OCI-LY7 (cell line): ENCODE measurements around the gene DVL2. TPM values are rescaled to one million over a fixed set of nuclear protein-coding genes. Genes with fewer than 3 reads are reported as not detected.

Experiments used
- BruUV-seq: library from RNA; stranded (reverse); fragments of 400-500 nt; replicated peaks from 2 replicates; lab custom pipeline; 2021; lab: Mats Ljungman, UMichigan
- CTCF ChIA-PET: fragments of 300-600 bp; sonication (Branson Sonifier 250); formaldehyde crosslinking; loops from one replicate; lab custom pipeline; 2022; ENCODE audit warnings: antibody characterized with exemption; ENCODE audit not compliant: unreplicated experiment; lab: Charles Lee
- POLR2A ChIA-PET: fragments of 300-600 bp; sonication (Branson Sonifier 250); formaldehyde crosslinking; loops from one replicate; lab custom pipeline; 2022; ENCODE audit warnings: antibody characterized with exemption; lab: Charles Lee
- DNase-seq: peaks from one replicate; pipeline ENCODE4 v3.0.0-alpha.2; 2015; ENCODE audit warnings: low spot score
- H2AFZ ChIP-seq: fragments of 200-600 bp; sonication (generic), shearing (Covaris generic); 2 replicates; pipeline ENCODE4 v1.6.1; 2014; ENCODE audit warnings: mild to moderate bottlenecking, antibody characterized with exemption, low read length, moderate library complexity
- H3K27ac ChIP-seq: fragments of 200-600 bp; sonication (generic); 2 replicates; pipeline ENCODE4 v1.5.1; 2014; ENCODE audit warnings: mixed run types, low read depth, mild to moderate bottlenecking, moderate library complexity, low read length, inconsistent platforms; ENCODE audit not compliant: poor library complexity, severe bottlenecking
- H3K36me3 ChIP-seq: fragments of 200-600 bp; sonication (generic); 2 replicates; pipeline ENCODE4 v1.6.1; 2014; ENCODE audit warnings: mild to moderate bottlenecking, antibody characterized with exemption, low read length, moderate library complexity, mixed read lengths; ENCODE audit not compliant: insufficient read depth
- H3K4me1 ChIP-seq: fragments of 200-600 bp; sonication (generic); 2 replicates; pipeline ENCODE4 v1.5.1; 2014; ENCODE audit warnings: mild to moderate bottlenecking, low read length; ENCODE audit not compliant: insufficient read depth, poor library complexity, severe bottlenecking
- H3K4me2 ChIP-seq: fragments of 200-600 bp; sonication (generic); 2 replicates; pipeline ENCODE4 v1.6.1; 2014; ENCODE audit warnings: mild to moderate bottlenecking, low read length
- H3K4me3 ChIP-seq: fragments of 200-600 bp; sonication (generic); 2 replicates; pipeline ENCODE4 v1.5.1; 2014; ENCODE audit warnings: mild to moderate bottlenecking, low read depth, low read length; ENCODE audit not compliant: poor library complexity, severe bottlenecking
- H3K79me2 ChIP-seq: fragments of 200-600 bp; sonication (generic); 2 replicates; pipeline ENCODE4 v1.6.1; 2016; ENCODE audit warnings: low read depth, mild to moderate bottlenecking, low read length, moderate library complexity, mixed read lengths; ENCODE audit not compliant: insufficient read depth
- H3K9me2 ChIP-seq: fragments of 200-600 bp; sonication (generic); 2 replicates; pipeline ENCODE4 v1.6.1; 2016; ENCODE audit warnings: mild to moderate bottlenecking, low read length, mixed read lengths; ENCODE audit not compliant: insufficient read depth
- H3K9me3 ChIP-seq: fragments of 200-600 bp; sonication (generic); 2 replicates; pipeline ENCODE4 v1.6.1; 2014; ENCODE audit warnings: mild to moderate bottlenecking, mixed run types, low read length, mixed read lengths
- H4K20me1 ChIP-seq: fragments of 200-600 bp; sonication (generic); 2 replicates; pipeline ENCODE4 v1.6.1; 2014; ENCODE audit warnings: mild to moderate bottlenecking, antibody characterized with exemption, low read length, moderate library complexity, mixed read lengths; ENCODE audit not compliant: insufficient read depth
- EZH2phosphoT487 ChIP-seq: fragments of 200-600 bp; sonication (generic); IDR thresholded peaks from 2 replicates; pipeline ENCODE4 v1.6.1; 2018; ENCODE audit warnings: low read depth, borderline replicate concordance, mild to moderate bottlenecking, mixed run types, antibody characterized with exemption, low read length, moderate library complexity, mixed read lengths
- intact Hi-C: fragments of 100-400 bp; cut with micrococcal nuclease; formaldehyde crosslinking; loops from one replicate; pipeline ENCODE4 v1.10.0; 2022; ENCODE audit not compliant: unreplicated experiment
- total RNA-seq, 2 experiments: library from RNA; depleted of rRNA in 1 of 2; stranded (reverse); fragments of >200 nt in 1 of 2; shearing (Covaris generic) in 1 of 2; gene quantifications; 2 replicates each; pipeline ENCODE4 v1.2.3, GENCODE V29; 2014 to 2022
- TF ChIP-seq, protein P1 (sequence below): fragments of 200-600 bp; sonication (generic); conservative IDR thresholded peaks from 2 replicates; pipeline ENCODE4 v1.5.1; 2014; ENCODE audit warnings: mild to moderate bottlenecking, antibody characterized with exemption, low read length, moderate library complexity, mixed read lengths

Gene DVL2
- total RNA-seq, 2 experiments from 2014 or later = 98.8 to 99.9 TPM

DNA sequence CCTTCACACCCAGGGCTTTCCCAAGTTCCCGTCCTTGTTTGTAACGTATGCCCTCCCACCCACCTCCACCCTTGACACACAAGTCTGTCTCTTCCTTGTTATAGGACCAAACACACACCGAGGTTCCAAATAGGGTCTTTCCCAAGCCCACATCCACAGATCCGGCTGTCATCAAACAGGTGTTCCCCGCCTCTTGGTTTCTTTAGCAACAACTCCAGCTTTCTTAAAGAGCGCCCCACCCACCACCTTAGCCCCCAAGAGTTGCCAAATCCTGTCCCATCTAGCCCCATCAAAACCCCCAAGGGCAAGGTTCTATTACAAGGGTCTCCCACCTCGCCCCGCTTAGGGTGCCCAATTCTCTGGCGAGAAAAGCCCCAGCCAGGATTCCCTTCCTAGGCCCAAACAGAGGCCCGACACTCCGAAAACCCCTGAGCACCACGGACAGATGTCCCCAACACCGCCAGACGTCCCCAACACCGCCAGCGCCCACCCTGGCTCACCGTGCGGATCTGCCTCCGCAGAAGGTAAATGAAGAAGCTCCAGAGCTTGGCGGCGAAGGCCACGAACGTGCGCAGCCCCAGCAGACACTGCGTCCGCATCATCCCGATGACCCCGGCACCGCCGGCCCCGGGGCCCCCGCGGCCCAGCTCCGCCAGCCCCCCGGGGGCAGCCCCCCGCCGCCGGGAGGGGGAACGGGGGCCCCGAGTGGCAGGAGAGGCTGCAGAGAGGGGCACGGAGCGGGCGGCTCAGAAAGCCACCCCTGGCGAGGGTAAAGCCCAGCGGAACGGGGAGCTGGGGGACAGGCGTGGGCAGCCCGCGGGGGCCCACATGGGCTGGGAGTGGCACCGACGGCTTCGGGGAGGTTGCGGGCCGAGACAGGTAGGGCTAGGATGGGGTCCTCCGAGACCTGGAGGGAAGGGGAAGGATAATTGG lies 16.6 kb upstream of the DVL2 start:
- BruUV-seq = no TSS peak
- H3K27ac ChIP-seq = peak overlapping the region; percentile 71
- peaks cover 71% of the 10 kb centered on the region for H3K79me2 ChIP-seq
- H2AFZ ChIP-seq = no peak overlapping the region
- no peak for DNase-seq
- intact Hi-C loops = loop anchor here (1.0 to 5.0 kb wide), 3 partner anchors 78 to 586 kb away; partner anchors contain the start of genes NEURL4, POLR2A and SLC35G6
- H3K4me2 ChIP-seq = peak overlapping the region; percentile 100
- H3K9me2 ChIP-seq = no peaks in the 10 kb centered on the region
- peaks cover 18% of the 10 kb centered on the region for H4K20me1 ChIP-seq
- no peaks in the 10 kb centered on the region for H3K9me3 ChIP-seq
- H3K4me3 ChIP-seq = peak overlapping the region; percentile 83
- CTCF ChIA-PET = interaction anchor here (1.1 kb wide), 1 partner anchor 41 kb away, joined by 3 read pairs; no protein-coding TSS in a partner anchor
- POLR2A ChIA-PET = interaction anchor here (1.0 kb wide), 1 partner anchor 10 kb away, joined by 3 read pairs; no protein-coding TSS in a partner anchor
- peaks cover 50% of the 10 kb centered on the region for H3K36me3 ChIP-seq
- no peak for TF ChIP-seq EZH2phosphoT487
- TF ChIP-seq, protein P1, sequence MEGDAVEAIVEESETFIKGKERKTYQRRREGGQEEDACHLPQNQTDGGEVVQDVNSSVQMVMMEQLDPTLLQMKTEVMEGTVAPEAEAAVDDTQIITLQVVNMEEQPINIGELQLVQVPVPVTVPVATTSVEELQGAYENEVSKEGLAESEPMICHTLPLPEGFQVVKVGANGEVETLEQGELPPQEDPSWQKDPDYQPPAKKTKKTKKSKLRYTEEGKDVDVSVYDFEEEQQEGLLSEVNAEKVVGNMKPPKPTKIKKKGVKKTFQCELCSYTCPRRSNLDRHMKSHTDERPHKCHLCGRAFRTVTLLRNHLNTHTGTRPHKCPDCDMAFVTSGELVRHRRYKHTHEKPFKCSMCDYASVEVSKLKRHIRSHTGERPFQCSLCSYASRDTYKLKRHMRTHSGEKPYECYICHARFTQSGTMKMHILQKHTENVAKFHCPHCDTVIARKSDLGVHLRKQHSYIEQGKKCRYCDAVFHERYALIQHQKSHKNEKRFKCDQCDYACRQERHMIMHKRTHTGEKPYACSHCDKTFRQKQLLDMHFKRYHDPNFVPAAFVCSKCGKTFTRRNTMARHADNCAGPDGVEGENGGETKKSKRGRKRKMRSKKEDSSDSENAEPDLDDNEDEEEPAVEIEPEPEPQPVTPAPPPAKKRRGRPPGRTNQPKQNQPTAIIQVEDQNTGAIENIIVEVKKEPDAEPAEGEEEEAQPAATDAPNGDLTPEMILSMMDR = no peak
- peaks cover 26% of the 10 kb centered on the region for H3K4me1 ChIP-seq

DNA sequence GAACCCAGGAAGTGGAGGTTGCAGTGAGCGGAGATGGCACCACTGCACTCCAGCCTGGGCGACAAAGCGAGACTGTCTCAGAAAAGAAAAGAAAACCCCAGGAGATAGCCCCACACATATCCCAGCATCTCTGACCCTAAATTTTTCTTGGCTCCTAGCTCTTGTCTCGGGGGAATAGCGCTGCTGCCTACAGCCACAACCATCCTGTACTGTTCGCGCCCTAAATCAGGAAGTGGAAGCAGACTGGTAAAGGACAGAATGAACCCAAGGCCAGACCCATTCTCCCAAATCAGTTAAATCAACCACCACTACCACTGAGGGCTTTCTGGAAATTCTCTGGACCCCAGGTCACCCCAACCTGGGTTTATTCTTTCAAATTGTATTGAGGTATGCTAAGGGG lies 15.5 kb upstream of the DVL2 start:
- Histone ChIP-seq H3K4me2 (peak overlapping the region; percentile 100), H3K36me3 (peaks cover 49% of the 10 kb centered on the region), H2AFZ (no peak overlapping the region), H4K20me1 (peaks cover 18% of the 10 kb centered on the region), H3K27ac (peak overlapping the region; percentile 71), H3K9me2 (no peaks in the 10 kb centered on the region), H3K9me3 (no peaks in the 10 kb centered on the region), H3K4me3 (peak overlapping the region; percentile 83), H3K4me1 (peaks cover 26% of the 10 kb centered on the region), H3K79me2 (peaks cover 71% of the 10 kb centered on the region)
- DNase-seq = peak; percentile 52
- TF ChIP-seq EZH2phosphoT487 = no peak
- TF ChIP-seq, protein P1 = no peak
- ChIA-PET CTCF (no interaction called here), POLR2A (no interaction called here)
- intact Hi-C loops = loop anchor here (5.0 kb wide), 2 partner anchors 232 to 587 kb away; partner anchors contain the start of genes POLR2A and SLC35G6
- no TSS peak for BruUV-seq
